Glomerular endothelial cell (primary cell): Measurements from ENCODE around the gene DIPK1B. TPM values are rescaled to one million over a fixed set of nuclear protein-coding genes. Genes with fewer than 3 reads are reported as not detected.

Experiments used
- DNase-seq: peaks from one replicate; pipeline ENCODE4 v3.0.0-alpha.2; 2011; ENCODE audit warnings: low read depth, low spot score; ENCODE audit errors: extremely low read depth
- total RNA-seq: library from RNA; depleted of rRNA; stranded (reverse); fragments of >200 nt; gene quantifications from 2 replicates; pipeline ENCODE4 v1.2.3, GENCODE V29; 2015

DIPK1B gene
- total RNA-seq, 1 donor from 2014 or later: 247 TPM

DNA sequence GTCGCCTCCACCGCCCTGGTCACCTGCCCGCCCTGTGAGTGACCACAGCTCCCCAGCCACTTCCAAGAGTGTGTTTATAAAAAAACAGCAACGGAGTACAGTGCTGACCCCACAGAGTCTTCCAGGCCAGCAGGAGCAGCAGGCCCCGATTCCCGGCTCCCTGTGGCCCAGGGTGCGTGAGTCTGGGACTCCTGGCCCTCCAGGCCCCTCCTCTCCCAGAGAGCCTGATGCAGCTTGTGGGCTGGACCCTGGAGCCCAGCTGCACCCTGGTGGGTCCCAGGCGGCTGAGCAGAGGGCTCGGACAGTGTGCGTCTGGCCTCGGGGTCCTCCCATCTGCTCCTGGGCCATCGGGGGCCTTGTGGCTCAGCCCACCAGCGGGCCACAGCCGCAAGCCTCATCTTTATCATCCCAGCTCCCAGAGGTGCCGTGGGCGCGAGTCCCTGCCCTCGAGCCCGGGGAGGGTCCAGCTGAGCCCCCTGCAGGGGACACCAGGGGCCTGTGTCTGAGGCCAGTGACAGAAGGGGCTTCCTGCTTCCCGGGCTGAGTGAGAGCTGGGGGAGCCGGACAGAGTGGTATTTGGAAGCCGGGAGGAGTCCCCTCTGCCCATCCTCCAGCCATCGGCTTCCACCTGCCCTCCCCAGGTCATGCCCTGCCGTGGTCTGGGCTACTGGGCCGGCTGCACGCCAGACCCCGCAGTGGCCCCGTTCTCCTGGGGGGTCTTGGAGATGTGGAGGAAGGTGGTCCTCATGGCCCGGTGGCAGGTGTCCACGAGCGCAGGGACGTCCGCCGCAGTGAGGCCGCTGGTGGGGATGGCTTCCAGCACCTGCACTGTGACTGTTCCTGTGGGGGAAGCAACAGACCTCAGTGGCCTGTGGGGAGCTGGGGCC is 39.0 kb upstream of the DIPK1B start:
- DNase-seq: no peak

DNA sequence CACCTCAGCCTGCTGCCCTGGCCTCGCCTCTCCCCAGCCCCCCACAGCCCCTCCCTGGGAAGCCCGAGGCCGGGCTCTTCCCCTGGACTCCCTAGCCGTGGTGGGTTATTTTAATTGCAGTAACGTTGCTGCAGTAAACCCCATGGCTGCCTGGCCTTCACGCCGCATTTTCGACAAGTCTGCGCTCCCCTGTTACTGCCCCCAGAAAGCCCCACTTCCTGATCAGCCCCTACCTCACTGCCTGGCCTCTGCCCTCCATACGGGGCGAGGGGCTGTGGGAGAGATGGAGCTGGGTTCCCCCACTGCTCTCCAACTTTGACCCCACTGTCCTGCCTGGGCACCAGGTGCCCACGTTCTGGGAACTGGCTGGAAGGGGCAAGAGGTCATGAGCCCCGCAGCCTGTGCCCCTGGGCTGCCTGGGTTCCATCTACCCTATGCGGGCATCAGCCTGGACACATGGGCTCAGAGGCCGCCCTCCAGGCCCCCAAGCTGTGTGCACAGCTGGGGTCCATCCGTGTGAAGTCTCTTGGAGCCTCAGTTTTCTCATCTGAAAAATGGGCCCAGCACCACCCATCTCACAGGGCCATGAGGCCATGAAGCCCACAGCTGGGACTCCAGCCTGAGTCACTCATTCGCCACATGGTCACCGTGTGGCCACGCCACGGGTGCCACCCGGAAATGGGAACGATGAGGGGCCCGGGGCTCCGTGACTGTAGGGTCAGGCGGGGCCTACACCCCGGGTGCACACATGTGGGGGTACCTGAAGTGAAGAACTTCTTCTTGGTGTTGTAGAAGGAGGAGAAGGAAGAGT is 38.2 kb upstream of the DIPK1B start:
- peak; percentile 87 for DNase-seq

GRCh38 chr9:136674786-136675349 is 37.5 kb upstream of the DIPK1B start:
- DNase-seq: peak; percentile 86

GRCh38 chr9:136675477-136676296 is 36.7 kb upstream of the DIPK1B start:
- DNase-seq: no peak

- no peak for DNase-seq
Observed at GRCh38 chr9:136676297-136676794, 36.0 kb upstream of the DIPK1B start.

DNA sequence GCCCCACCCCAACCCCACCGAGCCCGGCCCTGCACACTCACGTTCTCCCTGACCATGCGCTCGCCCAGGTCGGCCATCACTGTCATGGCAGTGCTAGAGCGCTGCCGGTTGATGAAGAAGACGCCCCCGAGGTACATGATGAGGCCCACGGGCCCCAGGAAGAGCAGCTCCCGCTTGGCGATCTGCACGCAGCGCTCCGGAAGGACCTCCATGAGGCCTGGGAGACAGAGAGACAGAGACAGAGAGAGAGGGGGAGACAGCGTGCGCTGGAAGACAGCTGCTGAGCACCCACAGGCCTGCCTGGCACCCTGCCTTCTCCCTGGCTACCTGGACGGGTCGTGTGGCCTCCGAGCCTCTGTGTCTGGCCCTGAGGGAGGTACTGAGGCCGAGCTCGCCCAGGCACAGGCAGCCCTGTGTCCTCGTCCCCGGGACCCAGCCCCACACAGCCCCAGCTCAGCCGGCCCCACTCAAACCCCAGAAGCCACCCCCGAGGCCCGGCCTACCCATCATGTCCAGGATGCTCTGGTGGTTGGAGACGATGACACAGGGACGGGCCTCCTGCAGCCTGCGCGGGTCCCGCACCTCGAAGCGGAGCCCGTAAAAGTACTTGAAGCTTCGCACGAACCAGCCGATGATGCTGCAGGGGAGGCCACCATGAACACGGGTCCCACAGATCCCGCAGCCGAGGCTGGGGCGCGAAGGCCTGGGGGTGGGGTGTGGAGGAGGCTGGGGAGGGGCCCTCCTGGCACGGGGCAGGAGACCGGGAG is 35.3 kb upstream of the DIPK1B start:
- DNase-seq: no peak

DNA sequence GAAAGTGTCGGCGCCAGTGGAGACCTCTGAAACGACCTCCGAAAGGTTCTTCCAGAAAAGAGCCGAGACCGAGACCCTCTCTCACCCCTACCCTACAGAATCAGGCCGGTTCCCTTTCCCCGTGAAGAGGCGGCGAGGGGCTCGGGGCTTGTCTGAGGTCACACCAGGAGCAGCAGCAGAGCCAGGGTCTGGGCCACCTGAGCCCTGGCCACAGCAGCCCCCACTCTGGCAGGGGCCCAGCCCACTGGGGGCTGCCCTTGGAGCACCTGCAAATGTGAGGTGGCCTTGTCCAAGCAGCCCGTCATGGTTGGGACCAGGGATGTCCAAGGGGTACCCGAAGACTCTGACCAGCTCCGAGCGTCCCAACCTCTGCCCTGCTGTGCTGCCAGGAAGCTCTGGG is 34.3 kb upstream of the DIPK1B start:
- DNase-seq: no peak

GRCh38 chr9:136678624-136679023 is 33.7 kb upstream of the DIPK1B start:
- DNase-seq: no peak

- no peak for DNase-seq
Observed at GRCh38 chr9:136679431-136679941, 32.9 kb upstream of the DIPK1B start.

GRCh38 chr9:136681029-136681428 is 31.3 kb upstream of the DIPK1B start:
- no peak for DNase-seq

DNA sequence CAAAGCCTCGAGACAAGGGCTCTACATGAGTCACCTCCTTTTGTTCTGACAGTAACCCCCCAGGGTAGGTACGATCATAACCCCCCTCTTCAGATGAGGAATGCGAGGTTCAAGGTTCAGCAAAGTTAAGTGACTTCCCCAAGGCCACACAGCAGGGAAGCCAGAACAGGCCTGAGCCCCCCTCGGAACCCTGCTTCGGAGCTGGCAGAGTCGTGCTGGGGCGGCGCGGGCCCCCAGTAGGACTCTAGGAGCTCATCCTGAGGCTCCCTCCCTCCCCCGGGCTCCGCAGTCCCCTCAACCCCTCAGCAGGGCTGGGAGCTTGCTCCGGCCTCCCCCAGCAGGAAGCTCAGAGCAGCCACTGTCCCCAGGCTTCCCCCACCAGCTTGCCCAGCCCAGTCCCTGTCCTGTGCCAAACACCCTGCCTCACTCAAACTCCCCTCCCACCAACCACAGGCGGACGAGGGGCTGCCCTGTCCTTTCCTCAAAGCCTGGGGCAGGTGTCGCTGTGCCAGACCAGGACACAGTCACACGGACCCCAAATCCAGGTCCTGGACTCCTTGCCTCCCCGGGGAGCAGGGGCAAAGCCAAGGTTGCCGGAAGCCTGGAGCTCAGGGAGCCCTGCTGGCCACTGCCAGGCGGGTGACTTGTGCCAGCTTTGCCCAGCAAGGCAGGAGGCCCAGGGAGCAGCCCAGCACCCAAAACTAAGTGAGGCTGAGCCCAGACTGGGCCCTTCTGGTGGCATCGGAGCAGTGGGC is 30.2 kb upstream of the DIPK1B start:
- no peak for DNase-seq

GRCh38 chr9:136682710-136683109 is 29.7 kb upstream of the DIPK1B start:
- DNase-seq: no peak

DNA sequence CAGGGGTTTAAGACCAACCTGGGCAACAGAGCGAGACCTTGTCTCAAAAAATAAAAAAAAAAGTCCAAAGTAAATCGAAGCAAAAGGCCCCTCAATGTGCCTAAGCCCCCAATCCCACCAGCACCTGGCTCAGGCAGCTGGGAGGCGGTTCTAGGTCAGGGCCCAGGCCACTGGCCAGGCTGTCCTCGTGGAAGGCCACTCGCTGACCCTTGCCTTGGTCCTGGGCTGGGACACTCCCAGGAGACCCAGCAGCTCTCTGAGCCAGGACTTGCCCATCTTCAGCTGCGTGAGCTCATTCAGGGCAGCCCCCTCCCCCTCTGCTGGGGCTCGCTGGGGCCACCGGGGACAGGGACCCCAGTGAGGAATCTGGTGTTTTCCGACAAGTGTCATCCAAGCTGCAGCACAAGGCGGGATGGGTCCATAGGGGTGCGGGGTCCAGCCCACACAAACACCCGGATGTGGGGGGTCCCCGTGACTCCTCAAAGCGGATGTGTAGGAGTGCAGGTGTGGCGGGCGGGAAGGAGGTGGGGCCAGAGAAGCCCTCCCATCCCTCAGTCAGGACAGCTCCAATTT is 29.1 kb upstream of the DIPK1B start:
- no peak for DNase-seq

GRCh38 chr9:136683755-136684154 is 28.6 kb upstream of the DIPK1B start:
- no peak for DNase-seq

- DNase-seq: no peak
Observed at GRCh38 chr9:136684339-136684738, 28.0 kb upstream of the DIPK1B start.

DNA sequence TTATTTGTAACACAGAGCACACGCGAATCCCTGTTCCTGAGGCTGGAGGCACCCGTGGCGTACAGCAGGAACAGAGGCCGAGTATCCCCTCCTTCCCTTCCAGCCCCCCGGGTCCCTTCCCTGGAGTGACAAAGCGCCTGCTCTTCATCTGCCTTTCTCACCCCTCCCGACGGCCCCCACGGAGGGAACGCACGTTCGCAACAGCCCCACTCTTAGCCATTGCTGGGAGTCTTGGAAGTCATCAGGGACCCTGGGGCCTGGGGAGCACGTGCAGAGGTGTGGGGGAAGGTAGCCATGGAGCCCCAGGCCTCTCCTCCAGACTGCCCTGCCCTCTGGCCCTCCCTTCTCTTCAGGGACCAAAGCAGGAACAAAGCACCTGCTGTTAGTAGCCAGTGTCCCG is 27.6 kb upstream of the DIPK1B start:
- DNase-seq: no peak

DNA sequence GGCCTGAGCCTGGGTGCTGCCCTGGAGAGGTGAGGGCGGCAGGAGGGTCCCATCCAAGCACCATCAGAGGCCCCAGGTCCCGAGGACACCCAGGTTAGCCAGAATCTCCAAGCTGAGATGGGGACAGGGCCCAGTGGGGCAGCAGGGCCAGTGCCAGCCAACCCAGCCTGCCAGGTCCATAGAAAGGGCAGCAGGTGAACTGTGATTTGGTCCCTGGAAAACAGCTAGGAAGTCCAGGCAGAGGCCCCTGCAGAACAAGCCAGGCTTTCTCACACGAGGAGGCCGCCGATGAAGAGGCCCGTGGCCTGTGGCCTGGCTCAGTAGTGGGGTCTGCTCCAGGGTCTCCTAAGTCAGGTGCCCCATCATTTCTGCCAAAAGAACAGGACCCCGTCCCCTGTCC is 27.2 kb upstream of the DIPK1B start:
- DNase-seq: no peak

DNA sequence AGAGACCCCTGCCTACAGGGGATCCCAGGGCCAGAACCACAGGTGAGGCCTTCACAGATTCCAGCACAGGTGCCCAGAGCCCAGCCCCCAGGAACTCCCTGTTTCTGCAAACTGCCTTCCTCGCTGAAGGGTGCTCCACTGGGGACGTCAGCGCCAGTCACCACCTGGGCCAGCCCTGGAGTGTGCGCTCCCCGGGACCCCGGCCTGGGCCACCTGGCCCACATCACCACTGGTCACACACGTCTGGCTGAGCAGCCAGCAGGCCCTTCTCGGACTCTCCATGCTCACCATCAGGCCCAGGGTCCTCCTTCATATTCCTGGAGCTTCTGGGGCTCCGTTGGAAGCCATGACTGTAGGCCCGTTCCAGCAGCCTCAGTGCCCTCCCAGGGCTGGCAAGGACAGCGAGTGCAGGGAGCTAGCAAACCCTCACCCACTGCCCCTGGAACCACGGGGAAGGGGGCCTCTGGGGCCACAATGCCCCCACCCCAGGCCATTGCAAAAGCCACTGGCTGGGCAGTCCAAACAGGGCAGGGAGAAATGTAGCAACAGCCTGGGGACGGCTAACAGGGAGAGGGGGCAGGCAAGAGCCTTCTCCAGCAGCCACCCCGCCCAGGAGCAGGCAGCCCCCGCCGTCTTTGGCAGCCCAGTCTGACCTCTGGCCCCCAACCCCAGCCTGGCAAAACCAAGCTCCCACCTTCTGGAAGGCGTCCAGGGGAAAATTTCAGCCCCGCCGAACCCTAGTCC is 26.4 kb upstream of the DIPK1B start:
- no peak for DNase-seq
